Stimulated activated CD8-positive, alpha-beta memory T cell treated with anti-CD3 and anti-CD28 coated beads, Interleukin-4, amount 100 ng/mL, for 1 hour (primary cell): ENCODE data around the gene ANO2.

ENCODE experiments used
- DNase-seq, 2 donors: peaks; one replicate each; pipeline ENCODE4 v3.0.0-alpha.2; 2020; ENCODE audit warnings: low read depth in 2 of 2, low spot score in 1 of 2

The ANO2 gene

GRCh38 chr12:5921027-5921909, 23.8 kb downstream of the ANO2 start:
- no peak for DNase-seq

- no peak for DNase-seq
Observed at GRCh38 chr12:5916785-5917290, 28.2 kb downstream of the ANO2 start.

GRCh38 chr12:5915511-5915910, 29.5 kb downstream of the ANO2 start:
- no peak for DNase-seq

GRCh38 chr12:5914387-5915149, 30.5 kb downstream of the ANO2 start:
- DNase-seq = no peak

GRCh38 chr12:5913387-5913786, 31.7 kb downstream of the ANO2 start:
- no peak for DNase-seq

- no peak for DNase-seq
Observed at GRCh38 chr12:5912437-5913334, 32.4 kb downstream of the ANO2 start.

- DNase-seq = no peak
Observed at GRCh38 chr12:5912011-5912410, 33.0 kb downstream of the ANO2 start.

- no peak for DNase-seq
Observed at GRCh38 chr12:5910790-5911548, 34.1 kb downstream of the ANO2 start.

GRCh38 chr12:5909560-5909959, 35.5 kb downstream of the ANO2 start:
- no peak for DNase-seq

GRCh38 chr12:5908251-5908650, 36.8 kb downstream of the ANO2 start:
- DNase-seq = no peak

GRCh38 chr12:5907807-5908206, 37.3 kb downstream of the ANO2 start:
- DNase-seq = no peak

- no peak for DNase-seq
Observed at GRCh38 chr12:5905757-5906156, 39.3 kb downstream of the ANO2 start.

- no peak for DNase-seq
Observed at GRCh38 chr12:5904969-5905368, 40.1 kb downstream of the ANO2 start.

- DNase-seq = no peak
Observed at GRCh38 chr12:5904441-5904840, 40.6 kb downstream of the ANO2 start.

GRCh38 chr12:5902736-5903135, 42.3 kb downstream of the ANO2 start:
- no peak for DNase-seq

- DNase-seq = no peak
Observed at GRCh38 chr12:5901416-5901815, 43.6 kb downstream of the ANO2 start.

- no peak for DNase-seq
Observed at GRCh38 chr12:5900533-5901205, 44.4 kb downstream of the ANO2 start.

GRCh38 chr12:5900076-5900475, 45.0 kb downstream of the ANO2 start:
- DNase-seq = no peak

GRCh38 chr12:5899675-5900074, 45.4 kb downstream of the ANO2 start:
- DNase-seq = no peak

- DNase-seq = no peak
Observed at GRCh38 chr12:5898874-5899273, 46.2 kb downstream of the ANO2 start.
